ENCODE measurements around the gene ZNF280C. TPM values are rescaled to one million over a fixed set of nuclear protein-coding genes. Genes with fewer than 3 reads are reported as not detected.
"Not testable (repeated sequence)": the region's sequence is repeated elsewhere in the genome, so short reads cannot be mapped to it uniquely, and the experiment has no call there.

ZNF280C gene
- total RNA-seq, 1 donor from 2014 or later: 7.4 TPM

GRCh38 chrX:130287071-130287770 lies 18.5 kb upstream of the ZNF280C start:
- H3K36me3 Mint-ChIP-seq (ENCODE audit: low read depth, unreplicated experiment): no peaks in the 10 kb centered on the region
- no peak for DNase-seq (ENCODE audit: low spot score)
- no peak overlapping the region for H3K4me3 Mint-ChIP-seq (ENCODE audit: unreplicated experiment)
- no peak for TF ChIP-seq CTCF (IDR thresholded peaks at IDR 0.05; ENCODE audit: unreplicated experiment)
- no peaks in the 10 kb centered on the region for H3K9me3 Mint-ChIP-seq (ENCODE audit: unreplicated experiment)
- H3K27ac Mint-ChIP-seq (ENCODE audit: unreplicated experiment): no peak overlapping the region
- no peaks in the 10 kb centered on the region for H3K4me1 Mint-ChIP-seq (ENCODE audit: unreplicated experiment)
- H3K27me3 Mint-ChIP-seq (ENCODE audit: unreplicated experiment): no peaks in the 10 kb centered on the region

GRCh38 chrX:130285710-130286109 lies 17.0 kb upstream of the ZNF280C start:
- H3K27ac Mint-ChIP-seq (ENCODE audit: unreplicated experiment): no peak overlapping the region
- no peaks in the 10 kb centered on the region for H3K4me1 Mint-ChIP-seq (ENCODE audit: unreplicated experiment)
- no peak overlapping the region for H3K4me3 Mint-ChIP-seq (ENCODE audit: unreplicated experiment)
- no peak for TF ChIP-seq CTCF (IDR thresholded peaks at IDR 0.05; ENCODE audit: unreplicated experiment)
- no peaks in the 10 kb centered on the region for H3K9me3 Mint-ChIP-seq (ENCODE audit: unreplicated experiment)
- no peak for DNase-seq (ENCODE audit: low spot score)
- H3K36me3 Mint-ChIP-seq (ENCODE audit: low read depth, unreplicated experiment): no peaks in the 10 kb centered on the region
- no peaks in the 10 kb centered on the region for H3K27me3 Mint-ChIP-seq (ENCODE audit: unreplicated experiment)

- Mint-ChIP-seq H3K4me1 (ENCODE audit: unreplicated experiment) (no peaks in the 10 kb centered on the region), H3K9me3 (ENCODE audit: unreplicated experiment) (no peaks in the 10 kb centered on the region), H3K4me3 (ENCODE audit: unreplicated experiment) (no peak overlapping the region), H3K27ac (ENCODE audit: unreplicated experiment) (no peak overlapping the region), H3K36me3 (ENCODE audit: low read depth, unreplicated experiment) (no peaks in the 10 kb centered on the region), H3K27me3 (ENCODE audit: unreplicated experiment) (no peaks in the 10 kb centered on the region)
- no peak for DNase-seq (ENCODE audit: low spot score)
- TF ChIP-seq CTCF (IDR thresholded peaks at IDR 0.05; ENCODE audit: unreplicated experiment): no peak
Measured at GRCh38 chrX:130285069-130285620, 16.4 kb upstream of the ZNF280C start.

- DNase-seq (ENCODE audit: low spot score): no peak
- no peaks in the 10 kb centered on the region for H3K36me3 Mint-ChIP-seq (ENCODE audit: low read depth, unreplicated experiment)
- peaks cover 3% of the 10 kb centered on the region for H3K27me3 Mint-ChIP-seq (ENCODE audit: unreplicated experiment)
- TF ChIP-seq CTCF (IDR thresholded peaks at IDR 0.05; ENCODE audit: unreplicated experiment): no peak
- H3K9me3 Mint-ChIP-seq (ENCODE audit: unreplicated experiment): no peaks in the 10 kb centered on the region
- no peak overlapping the region for H3K4me3 Mint-ChIP-seq (ENCODE audit: unreplicated experiment)
- peaks cover 7% of the 10 kb centered on the region for H3K4me1 Mint-ChIP-seq (ENCODE audit: unreplicated experiment)
- no peak overlapping the region for H3K27ac Mint-ChIP-seq (ENCODE audit: unreplicated experiment)
Measured at GRCh38 chrX:130282151-130282550, 13.5 kb upstream of the ZNF280C start.

GRCh38 chrX:130280901-130281300 lies 12.2 kb upstream of the ZNF280C start:
- H3K27ac Mint-ChIP-seq (ENCODE audit: unreplicated experiment): no peak overlapping the region
- TF ChIP-seq CTCF (IDR thresholded peaks at IDR 0.05; ENCODE audit: unreplicated experiment): no peak
- peaks cover 13% of the 10 kb centered on the region for H3K4me1 Mint-ChIP-seq (ENCODE audit: unreplicated experiment)
- DNase-seq (ENCODE audit: low spot score): no peak
- no peaks in the 10 kb centered on the region for H3K36me3 Mint-ChIP-seq (ENCODE audit: low read depth, unreplicated experiment)
- H3K4me3 Mint-ChIP-seq (ENCODE audit: unreplicated experiment): no peak overlapping the region
- H3K27me3 Mint-ChIP-seq (ENCODE audit: unreplicated experiment): peaks cover 3% of the 10 kb centered on the region
- H3K9me3 Mint-ChIP-seq (ENCODE audit: unreplicated experiment): no peaks in the 10 kb centered on the region

GRCh38 chrX:130272253-130272652 lies 3.6 kb upstream of the ZNF280C start:
- H3K9me3 Mint-ChIP-seq (ENCODE audit: unreplicated experiment); DNase-seq (ENCODE audit: low spot score); H3K4me3 Mint-ChIP-seq (ENCODE audit: unreplicated experiment): not testable (repeated sequence)

GRCh38 chrX:130269391-130269790 lies 692 bp upstream of the ZNF280C start:
- not testable (repeated sequence) for H3K4me3 Mint-ChIP-seq (ENCODE audit: unreplicated experiment); H3K9me3 Mint-ChIP-seq (ENCODE audit: unreplicated experiment); DNase-seq (ENCODE audit: low spot score); H3K4me1 Mint-ChIP-seq (ENCODE audit: unreplicated experiment); H3K27me3 Mint-ChIP-seq (ENCODE audit: unreplicated experiment); H3K27ac Mint-ChIP-seq (ENCODE audit: unreplicated experiment); H3K36me3 Mint-ChIP-seq (ENCODE audit: low read depth, unreplicated experiment)

More at GRCh38 chrX:130272253-130272652, 3.6 kb upstream of the ZNF280C start:
- H3K4me1 Mint-ChIP-seq (ENCODE audit: unreplicated experiment); H3K27me3 Mint-ChIP-seq (ENCODE audit: unreplicated experiment); H3K36me3 Mint-ChIP-seq (ENCODE audit: low read depth, unreplicated experiment); H3K27ac Mint-ChIP-seq (ENCODE audit: unreplicated experiment): not testable (repeated sequence)

Data from endothelial cell (in vitro differentiated cells).